HepG2 (cell line): ENCODE results near the gene WNK4. TPM values are rescaled to one million over a fixed set of nuclear protein-coding genes. Genes with fewer than 3 reads are reported as not detected.
A peak's percentile ranks its signal among the peaks of the same experiment; 100 is the strongest.

Experiments used
- ATF1 ChIP-seq: IDR thresholded peaks from 2 replicates; pipeline ENCODE4 v1.6.1; 2016; ENCODE audit warnings: mild to moderate bottlenecking, control low read depth
- CBX5 ChIP-seq: sonication (generic); formaldehyde crosslinking; IDR thresholded peaks from 2 replicates; pipeline ENCODE4 v1.4.0; 2020; ENCODE audit warnings: missing genetic modification reagents, borderline replicate concordance
- CHD4 ChIP-seq: fragments of 200-600 bp; sonication (generic); IDR thresholded peaks from 2 replicates; pipeline ENCODE4 v1.7.0; 2017; ENCODE audit warnings: mild to moderate bottlenecking, low read length, borderline replicate concordance
- EZH2 ChIP-seq: conservative IDR thresholded peaks from 2 replicates; pipeline ENCODE4 v1.6.1; 2012; ENCODE audit warnings: mild to moderate bottlenecking, low read depth, low read length, moderate library complexity
- GTF3A ChIP-seq: sonication (generic); formaldehyde crosslinking; conservative IDR thresholded peaks from 2 replicates; pipeline ENCODE4 v1.4.0; 2020; ENCODE audit warnings: mild to moderate bottlenecking, missing genetic modification reagents
- HNRNPK ChIP-seq: fragments of 200-400 bp; formaldehyde crosslinking; IDR thresholded peaks from 2 replicates; pipeline ENCODE4 v1.6.1; 2018; ENCODE audit warnings: low read length, low read depth, moderate library complexity, mild to moderate bottlenecking; ENCODE audit not compliant: poor library complexity, severe bottlenecking
- MAFG ChIP-seq: sonication (generic); formaldehyde crosslinking; IDR thresholded peaks from 2 replicates; pipeline ENCODE4 v1.5.1; 2020; ENCODE audit warnings: mild to moderate bottlenecking, missing genetic modification reagents
- MED1 ChIP-seq: sonication (generic); formaldehyde crosslinking; IDR thresholded peaks from 2 replicates; pipeline ENCODE4 v1.4.0; 2020; ENCODE audit warnings: missing genetic modification reagents
- NCOR1 ChIP-seq: fragments of 200-600 bp; sonication (generic); IDR thresholded peaks from 2 replicates; pipeline ENCODE4 v1.7.0; 2017; ENCODE audit warnings: antibody characterized with exemption, low read length, borderline replicate concordance
- NR1H2 ChIP-seq: sonication (generic); formaldehyde crosslinking; IDR thresholded peaks from 2 replicates; pipeline ENCODE4 v1.8.1; 2022; ENCODE audit warnings: low read depth, missing genetic modification reagents, borderline replicate concordance
- PPARG ChIP-seq: conservative IDR thresholded peaks from 2 replicates; pipeline ENCODE4 v1.6.1; 2016; ENCODE audit warnings: missing biosample characterization, missing genetic modification reagents
- SRSF9 ChIP-seq: fragments of 200-400 bp; formaldehyde crosslinking; IDR thresholded peaks from 2 replicates; pipeline ENCODE4 v1.6.1; 2018; ENCODE audit warnings: borderline replicate concordance, mild to moderate bottlenecking, low read depth, low read length; ENCODE audit not compliant: insufficient read depth, poor library complexity, severe bottlenecking
- ZFP1 ChIP-seq: IDR thresholded peaks from 2 replicates; pipeline ENCODE4 v1.6.1; 2016
- ZFP82 ChIP-seq: sonication (generic); formaldehyde crosslinking; IDR thresholded peaks from 2 replicates; pipeline ENCODE4 v1.5.1; 2020; ENCODE audit warnings: mild to moderate bottlenecking, missing genetic modification reagents, borderline replicate concordance
- ZFY ChIP-seq: sonication (generic); formaldehyde crosslinking; IDR thresholded peaks from 2 replicates; pipeline ENCODE4 v1.4.0; 2020; ENCODE audit warnings: missing genetic modification reagents
- ZNF205 ChIP-seq: IDR thresholded peaks from 2 replicates; pipeline ENCODE4 v1.6.1; 2018; ENCODE audit warnings: missing biosample characterization, missing genetic modification reagents
- polyA plus RNA-seq, 8 experiments: library from polyadenylated mRNA; depleted of rRNA in 3 of 8; stranded (reverse) in 7 of 8; unstranded in 1 of 8; fragments of >200 nt; fragmentation: Illumina TruSeq in 4 of 8; extraction: Trizol in 4 of 8; gene quantifications; 2 replicates each; pipeline versions ENCODE4 v1.2.1 to v1.2.3, GENCODE V29; 2011 to 2016; ENCODE audit warnings: low read depth in 4 of 8, missing spikeins in 1 of 8, mixed read lengths in 1 of 8; ENCODE audit not compliant: insufficient read depth in 1 of 8
- total RNA-seq, 5 experiments: library from RNA; depleted of rRNA; stranded (reverse); fragments of >200 nt; fragmentation: Illumina TruSeq; extraction: Trizol; gene quantifications; 2 replicates each; pipeline ENCODE4 v1.2.3, GENCODE V29; 2016; ENCODE audit warnings: low read depth in 1 of 5
- TF ChIP-seq, protein P1 (sequence below): sonication (generic); formaldehyde crosslinking; IDR thresholded peaks from 2 replicates; pipeline ENCODE4 v1.5.1; 2020; ENCODE audit warnings: mild to moderate bottlenecking, missing genetic modification reagents, moderate library complexity
- TF ChIP-seq, protein P2 (sequence below): sonication (generic); formaldehyde crosslinking; IDR thresholded peaks from 2 replicates; pipeline ENCODE4 v1.5.0; 2020; ENCODE audit warnings: missing genetic modification reagents
- TF ChIP-seq, protein P3 (sequence below): sonication (generic); formaldehyde crosslinking; IDR thresholded peaks from 2 replicates; pipeline ENCODE4 v1.4.0; 2020; ENCODE audit warnings: mild to moderate bottlenecking, missing genetic modification reagents
- TF ChIP-seq, protein P4 (sequence below): sonication (generic); formaldehyde crosslinking; IDR thresholded peaks from 2 replicates; pipeline ENCODE4 v1.8.1; 2023; ENCODE audit warnings: mild to moderate bottlenecking, missing genetic modification reagents, borderline replicate concordance
- TF ChIP-seq, protein P5 (sequence below): sonication (generic); formaldehyde crosslinking; conservative IDR thresholded peaks from 2 replicates; pipeline ENCODE4 v1.8.0; 2022; ENCODE audit warnings: mild to moderate bottlenecking, moderate library complexity, missing genetic modification reagents
- TF ChIP-seq, protein P6 (sequence below): sonication (generic); formaldehyde crosslinking; IDR thresholded peaks from 2 replicates; pipeline ENCODE4 v1.4.0; 2020; ENCODE audit warnings: mild to moderate bottlenecking, low read depth, missing genetic modification reagents

Gene WNK4
- total and polyA plus RNA-seq, 2 of the 13 experiments (the other 11 are each of a cell fraction or from before 2014, with no cell fraction given), result 2.7 to 13.7 TPM

DNA sequence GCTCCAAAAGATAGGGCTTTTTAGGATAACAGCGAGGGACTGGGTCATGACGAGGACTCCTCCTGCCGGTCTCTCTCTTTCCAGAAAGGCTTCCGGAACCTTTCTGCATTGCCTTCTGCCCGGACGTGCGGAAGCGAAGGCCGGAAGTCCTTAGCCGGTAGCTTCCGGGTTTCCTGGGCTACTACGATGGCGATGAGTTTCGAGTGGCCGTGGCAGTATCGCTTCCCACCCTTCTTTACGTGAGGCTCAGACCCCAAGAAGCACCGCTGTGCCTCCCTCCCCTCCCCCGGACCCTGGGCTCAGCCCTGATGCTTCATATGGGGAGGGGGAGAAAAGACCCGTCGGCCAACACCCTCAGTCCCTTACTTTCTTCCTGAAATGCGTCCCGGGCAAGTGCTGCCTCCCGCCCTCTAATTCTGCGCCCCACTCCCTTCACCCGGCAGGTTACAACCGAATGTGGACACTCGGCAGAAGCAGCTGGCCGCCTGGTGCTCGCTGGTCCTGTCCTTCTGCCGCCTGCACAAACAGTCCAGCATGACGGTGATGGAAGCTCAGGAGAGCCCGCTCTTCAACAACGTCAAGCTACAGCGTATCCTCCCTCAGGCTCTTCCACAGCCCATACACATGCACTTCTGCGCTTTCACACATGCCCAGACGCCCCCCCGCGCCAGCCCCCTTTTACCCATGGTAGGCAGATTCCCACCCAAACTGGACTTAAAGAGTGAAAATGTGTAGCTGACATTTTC lies 6.9 kb upstream of the WNK4 start, which contains the start of gene VPS25 (continued):
- TF ChIP-seq, protein P1, sequence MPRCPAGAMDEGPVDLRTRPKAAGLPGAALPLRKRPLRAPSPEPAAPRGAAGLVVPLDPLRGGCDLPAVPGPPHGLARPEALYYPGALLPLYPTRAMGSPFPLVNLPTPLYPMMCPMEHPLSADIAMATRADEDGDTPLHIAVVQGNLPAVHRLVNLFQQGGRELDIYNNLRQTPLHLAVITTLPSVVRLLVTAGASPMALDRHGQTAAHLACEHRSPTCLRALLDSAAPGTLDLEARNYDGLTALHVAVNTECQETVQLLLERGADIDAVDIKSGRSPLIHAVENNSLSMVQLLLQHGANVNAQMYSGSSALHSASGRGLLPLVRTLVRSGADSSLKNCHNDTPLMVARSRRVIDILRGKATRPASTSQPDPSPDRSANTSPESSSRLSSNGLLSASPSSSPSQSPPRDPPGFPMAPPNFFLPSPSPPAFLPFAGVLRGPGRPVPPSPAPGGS (CRISPR knock-in tag), result peak; percentile 90
- TF ChIP-seq CBX5 (CRISPR knock-in tag) (peak; percentile 98), ZNF205 (CRISPR knock-in tag) (peak; percentile 92), ATF1 (CRISPR knock-in tag) (peak; percentile 76), EZH2 (no peak), SRSF9 (no peak), MAFG (CRISPR knock-in tag) (no peak), PPARG (peak; percentile 77; the same call in 1 of the 2 replicates), ZFP1 (CRISPR knock-in tag) (peak; percentile 64; the same call in 1 of the 2 replicates), ZFY (CRISPR knock-in tag) (peak; percentile 79), ZFP82 (CRISPR knock-in tag) (no peak), HNRNPK (no peak), NR1H2 (CRISPR knock-in tag) (peak; percentile 91; the same call in 1 of the 2 replicates), MED1 (peak; percentile 91), CHD4 (no peak), NCOR1 (peak; percentile 23; the same call in 1 of the 2 replicates), GTF3A (CRISPR knock-in tag) (peak; percentile 81; the same call in 1 of the 2 replicates)
- TF ChIP-seq, protein P2, sequence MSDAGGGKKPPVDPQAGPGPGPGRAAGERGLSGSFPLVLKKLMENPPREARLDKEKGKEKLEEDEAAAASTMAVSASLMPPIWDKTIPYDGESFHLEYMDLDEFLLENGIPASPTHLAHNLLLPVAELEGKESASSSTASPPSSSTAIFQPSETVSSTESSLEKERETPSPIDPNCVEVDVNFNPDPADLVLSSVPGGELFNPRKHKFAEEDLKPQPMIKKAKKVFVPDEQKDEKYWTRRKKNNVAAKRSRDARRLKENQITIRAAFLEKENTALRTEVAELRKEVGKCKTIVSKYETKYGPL (CRISPR knock-in tag), result 0 out of 2 replicates have a peak, but pooled peaks have one; percentile 75
- TF ChIP-seq, protein P3, sequence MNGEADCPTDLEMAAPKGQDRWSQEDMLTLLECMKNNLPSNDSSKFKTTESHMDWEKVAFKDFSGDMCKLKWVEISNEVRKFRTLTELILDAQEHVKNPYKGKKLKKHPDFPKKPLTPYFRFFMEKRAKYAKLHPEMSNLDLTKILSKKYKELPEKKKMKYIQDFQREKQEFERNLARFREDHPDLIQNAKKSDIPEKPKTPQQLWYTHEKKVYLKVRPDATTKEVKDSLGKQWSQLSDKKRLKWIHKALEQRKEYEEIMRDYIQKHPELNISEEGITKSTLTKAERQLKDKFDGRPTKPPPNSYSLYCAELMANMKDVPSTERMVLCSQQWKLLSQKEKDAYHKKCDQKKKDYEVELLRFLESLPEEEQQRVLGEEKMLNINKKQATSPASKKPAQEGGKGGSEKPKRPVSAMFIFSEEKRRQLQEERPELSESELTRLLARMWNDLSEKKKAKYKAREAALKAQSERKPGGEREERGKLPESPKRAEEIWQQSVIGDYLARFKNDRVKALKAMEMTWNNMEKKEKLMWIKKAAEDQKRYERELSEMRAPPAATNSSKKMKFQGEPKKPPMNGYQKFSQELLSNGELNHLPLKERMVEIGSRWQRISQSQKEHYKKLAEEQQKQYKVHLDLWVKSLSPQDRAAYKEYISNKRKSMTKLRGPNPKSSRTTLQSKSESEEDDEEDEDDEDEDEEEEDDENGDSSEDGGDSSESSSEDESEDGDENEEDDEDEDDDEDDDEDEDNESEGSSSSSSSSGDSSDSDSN (CRISPR knock-in tag), result peak; percentile 75
- TF ChIP-seq, protein P4, sequence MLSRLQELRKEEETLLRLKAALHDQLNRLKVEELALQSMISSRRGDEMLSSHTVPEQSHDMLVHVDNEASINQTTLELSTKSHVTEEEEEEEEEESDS, result peak; percentile 58; the same call in 1 of the 2 replicates
- TF ChIP-seq, protein P5, sequence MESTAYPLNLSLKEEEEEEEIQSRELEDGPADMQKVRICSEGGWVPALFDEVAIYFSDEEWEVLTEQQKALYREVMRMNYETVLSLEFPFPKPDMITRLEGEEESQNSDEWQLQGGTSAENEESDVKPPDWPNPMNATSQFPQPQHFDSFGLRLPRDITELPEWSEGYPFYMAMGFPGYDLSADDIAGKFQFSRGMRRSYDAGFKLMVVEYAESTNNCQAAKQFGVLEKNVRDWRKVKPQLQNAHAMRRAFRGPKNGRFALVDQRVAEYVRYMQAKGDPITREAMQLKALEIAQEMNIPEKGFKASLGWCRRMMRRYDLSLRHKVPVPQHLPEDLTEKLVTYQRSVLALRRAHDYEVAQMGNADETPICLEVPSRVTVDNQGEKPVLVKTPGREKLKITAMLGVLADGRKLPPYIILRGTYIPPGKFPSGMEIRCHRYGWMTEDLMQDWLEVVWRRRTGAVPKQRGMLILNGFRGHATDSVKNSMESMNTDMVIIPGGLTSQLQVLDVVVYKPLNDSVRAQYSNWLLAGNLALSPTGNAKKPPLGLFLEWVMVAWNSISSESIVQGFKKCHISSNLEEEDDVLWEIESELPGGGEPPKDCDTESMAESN (CRISPR knock-in tag), result peak; percentile 75; the same call in 1 of the 2 replicates
- TF ChIP-seq, protein P6, sequence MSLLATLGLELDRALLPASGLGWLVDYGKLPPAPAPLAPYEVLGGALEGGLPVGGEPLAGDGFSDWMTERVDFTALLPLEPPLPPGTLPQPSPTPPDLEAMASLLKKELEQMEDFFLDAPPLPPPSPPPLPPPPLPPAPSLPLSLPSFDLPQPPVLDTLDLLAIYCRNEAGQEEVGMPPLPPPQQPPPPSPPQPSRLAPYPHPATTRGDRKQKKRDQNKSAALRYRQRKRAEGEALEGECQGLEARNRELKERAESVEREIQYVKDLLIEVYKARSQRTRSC (CRISPR knock-in tag), result peak; percentile 92; the same call in 1 of the 2 replicates
